GM12801 (cell line): ENCODE results near the gene RBX1.

Experiments used
- TF ChIP-seq, protein P1 (sequence below): IDR thresholded peaks from one replicate; pipeline ENCODE4 v1.5.1; 2011; ENCODE audit warnings: control low read depth; ENCODE audit not compliant: insufficient read length; ENCODE audit errors: extremely low read depth

Gene RBX1

DNA sequence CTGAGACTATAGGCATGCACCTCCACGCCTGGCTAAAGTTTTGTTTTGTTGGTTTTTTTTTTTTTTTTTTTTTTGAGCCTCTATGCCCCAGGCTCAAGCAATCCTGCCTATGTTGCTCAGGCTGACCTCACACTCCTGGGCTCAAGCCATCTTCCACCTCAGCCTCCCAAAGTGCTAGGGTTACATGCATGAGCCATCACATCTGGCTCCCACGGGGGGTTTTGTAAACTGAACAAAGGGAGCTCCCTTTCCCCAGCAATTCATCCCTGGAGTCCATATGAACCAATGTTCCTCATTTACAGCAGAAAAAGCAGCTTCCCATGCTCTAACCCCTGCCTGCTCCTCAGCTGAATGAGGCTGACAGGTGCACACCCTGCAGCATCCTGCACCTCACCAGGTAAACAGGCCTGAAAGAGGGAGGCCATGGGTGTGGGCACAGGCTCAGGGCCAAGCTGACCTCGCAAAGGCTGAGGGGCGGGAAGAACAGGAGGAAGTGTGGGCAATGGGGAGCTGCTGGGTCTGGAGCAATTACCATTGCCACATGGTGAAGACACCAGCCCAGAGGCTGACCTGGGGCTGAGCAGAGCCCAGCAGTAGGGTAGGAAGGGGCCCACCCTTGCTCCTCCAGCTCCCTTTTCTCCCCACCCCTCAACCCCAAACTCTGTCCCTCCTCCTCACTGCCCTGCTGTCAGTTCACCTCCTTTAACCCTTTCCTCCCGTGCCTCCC lies 58.2 kb downstream of the RBX1 start:
- TF ChIP-seq, protein P1, sequence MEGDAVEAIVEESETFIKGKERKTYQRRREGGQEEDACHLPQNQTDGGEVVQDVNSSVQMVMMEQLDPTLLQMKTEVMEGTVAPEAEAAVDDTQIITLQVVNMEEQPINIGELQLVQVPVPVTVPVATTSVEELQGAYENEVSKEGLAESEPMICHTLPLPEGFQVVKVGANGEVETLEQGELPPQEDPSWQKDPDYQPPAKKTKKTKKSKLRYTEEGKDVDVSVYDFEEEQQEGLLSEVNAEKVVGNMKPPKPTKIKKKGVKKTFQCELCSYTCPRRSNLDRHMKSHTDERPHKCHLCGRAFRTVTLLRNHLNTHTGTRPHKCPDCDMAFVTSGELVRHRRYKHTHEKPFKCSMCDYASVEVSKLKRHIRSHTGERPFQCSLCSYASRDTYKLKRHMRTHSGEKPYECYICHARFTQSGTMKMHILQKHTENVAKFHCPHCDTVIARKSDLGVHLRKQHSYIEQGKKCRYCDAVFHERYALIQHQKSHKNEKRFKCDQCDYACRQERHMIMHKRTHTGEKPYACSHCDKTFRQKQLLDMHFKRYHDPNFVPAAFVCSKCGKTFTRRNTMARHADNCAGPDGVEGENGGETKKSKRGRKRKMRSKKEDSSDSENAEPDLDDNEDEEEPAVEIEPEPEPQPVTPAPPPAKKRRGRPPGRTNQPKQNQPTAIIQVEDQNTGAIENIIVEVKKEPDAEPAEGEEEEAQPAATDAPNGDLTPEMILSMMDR, result no peak

DNA sequence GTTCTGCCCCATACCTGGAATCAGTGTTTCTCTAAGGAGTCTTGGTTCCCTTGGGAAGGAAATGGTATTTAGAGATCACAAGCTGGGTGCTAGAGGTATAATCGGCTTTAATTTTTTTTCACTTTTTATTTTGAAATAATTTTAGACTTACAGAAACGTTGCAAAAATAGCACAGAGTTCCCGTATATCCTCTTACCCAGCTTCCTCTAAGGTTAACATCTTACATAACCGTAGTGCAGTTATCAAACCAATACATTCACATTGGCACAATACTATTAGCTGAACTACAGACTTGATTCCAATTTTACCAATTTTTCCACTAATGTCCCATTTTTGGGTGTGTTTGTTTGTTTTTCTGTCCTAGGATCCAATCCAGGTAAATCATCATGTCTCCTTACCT lies 63.8 kb downstream of the RBX1 start:
- TF ChIP-seq, protein P1, result no peak

DNA sequence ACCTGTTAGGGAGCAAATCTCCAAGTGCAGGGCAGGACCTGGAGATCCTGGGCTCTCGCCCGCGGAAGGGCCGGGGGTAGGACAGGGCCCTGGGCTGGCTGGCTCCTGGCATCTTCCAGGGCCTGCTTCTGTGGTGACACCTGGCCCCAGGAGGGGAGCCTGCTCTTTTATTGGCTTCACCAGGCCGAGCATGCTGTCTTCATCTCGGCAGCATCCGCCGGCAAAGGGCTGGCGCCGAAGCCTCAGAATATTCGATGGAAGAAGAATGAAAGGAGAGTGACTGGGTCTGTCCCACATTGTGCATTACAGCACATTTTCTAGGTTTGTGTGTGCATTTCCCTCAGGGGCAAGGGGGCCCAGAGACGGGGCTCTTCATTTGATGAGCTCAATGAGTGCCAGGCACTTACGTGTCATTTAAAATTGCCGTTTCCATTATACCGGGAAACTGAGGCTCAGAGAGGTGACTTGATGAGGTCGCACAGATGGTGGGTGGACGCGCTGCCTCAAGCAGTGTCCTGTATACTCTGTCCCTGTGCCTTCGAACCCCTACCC lies 70.0 kb downstream of the RBX1 start:
- TF ChIP-seq, protein P1, result no peak

DNA sequence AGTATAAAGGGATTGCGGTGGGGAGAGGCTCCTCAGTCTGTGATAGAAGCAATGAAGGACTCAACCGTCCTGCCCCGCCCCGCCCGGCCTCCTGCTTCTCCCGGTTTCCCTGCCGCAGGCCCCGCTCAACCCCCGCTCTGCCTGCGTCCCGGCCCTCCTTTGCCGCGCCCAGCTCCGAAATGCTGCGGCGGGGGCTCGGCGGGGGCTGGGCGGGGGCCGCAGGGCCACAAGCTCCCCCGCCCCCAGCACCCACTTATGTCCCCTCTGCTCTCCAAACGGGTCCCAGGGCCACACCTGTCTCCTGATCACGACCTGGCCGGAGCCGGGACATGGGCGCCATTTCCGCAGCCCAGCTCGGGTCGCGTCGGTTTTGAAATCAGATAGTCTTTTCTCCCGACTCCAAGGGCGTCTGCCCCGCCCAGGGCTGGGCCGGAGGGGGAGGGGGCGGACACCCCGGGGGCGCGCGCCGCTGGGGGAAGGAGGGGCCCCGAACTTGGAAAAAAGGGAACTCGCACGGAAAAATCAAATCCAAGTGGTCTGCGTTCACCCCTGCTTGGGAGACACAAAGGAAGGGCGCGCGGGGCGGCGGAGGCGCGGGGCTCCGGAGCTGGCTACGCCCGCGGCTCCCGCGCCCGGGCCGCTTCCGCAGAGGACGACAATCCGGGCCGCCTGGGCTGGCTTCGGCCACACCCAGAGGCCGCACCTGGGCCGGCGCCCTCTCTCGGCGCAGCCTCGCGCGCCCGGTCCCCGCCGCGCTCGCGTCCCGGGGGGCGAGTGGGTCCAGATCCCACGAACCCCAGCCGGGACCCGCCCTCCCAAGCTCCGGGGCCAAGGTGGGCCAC lies 70.7 kb downstream of the RBX1 start:
- TF ChIP-seq, protein P1, result no peak

DNA sequence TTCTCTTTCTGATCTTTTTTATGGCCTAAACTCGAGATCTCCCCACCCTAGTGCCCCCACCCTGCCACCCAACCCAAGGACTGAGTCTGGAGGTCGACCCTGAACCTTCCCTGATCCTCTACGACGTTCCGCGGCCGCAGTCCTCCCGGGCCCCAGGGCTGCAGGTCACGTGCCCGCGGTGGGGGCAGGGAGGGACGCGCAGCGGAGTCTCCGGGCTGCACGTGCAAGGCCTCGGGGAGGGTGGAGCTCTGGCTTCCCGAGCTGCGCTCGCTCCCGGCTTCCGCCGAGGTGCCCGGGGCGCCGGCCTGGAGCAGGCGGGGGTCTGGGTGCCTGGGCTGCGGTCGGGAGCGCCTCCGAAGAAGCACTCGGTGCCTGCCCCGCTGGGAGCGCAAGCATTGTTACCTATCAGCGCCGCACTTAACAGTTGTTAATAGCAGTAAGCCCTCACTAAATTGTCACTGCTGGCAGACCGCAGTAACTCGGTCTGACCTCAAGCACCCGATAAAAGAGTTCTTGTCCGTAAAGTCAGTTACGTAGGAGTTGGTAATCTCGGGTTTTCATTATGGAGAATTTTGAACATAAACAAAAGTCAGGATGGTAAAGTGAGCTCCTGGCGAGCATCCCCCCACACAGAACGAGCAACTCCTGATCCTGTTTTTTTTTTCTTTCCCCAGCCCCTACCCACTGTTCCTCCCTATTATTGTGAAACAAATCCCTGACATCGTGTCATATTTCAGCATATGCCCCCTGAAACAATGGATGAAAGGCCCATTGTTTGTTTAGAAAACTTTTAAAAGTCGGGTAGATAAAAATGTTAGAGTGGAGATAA lies 71.5 kb downstream of the RBX1 start:
- TF ChIP-seq, protein P1, result no peak
